ENCODE measurements around the gene PSMA6.
A peak's percentile ranks its signal among the peaks of the same experiment; 100 is the strongest.

The PSMA6 gene

GRCh38 chr14:35268946-35269345 lies 23.2 kb upstream of the PSMA6 start:
- Histone ChIP-seq H3K79me2 (ENCODE audit: control insufficient read depth, insufficient read depth, low read length) (no peaks in the 10 kb centered on the region), H3K4ac (ENCODE audit: low read depth, low read length) (no peak overlapping the region), H3K18ac (ENCODE audit: low read length) (no peak overlapping the region), H3K4me3 (ENCODE audit: low read length) (no peak overlapping the region), H2BK120ac (ENCODE audit: low read depth, low read length) (no peak overlapping the region), H3K56ac (ENCODE audit: low read length) (no peak overlapping the region), H2BK5ac (ENCODE audit: low read length) (no peak overlapping the region), H3K23ac (ENCODE audit: low read length) (no peak overlapping the region), H3K4me1 (ENCODE audit: control insufficient read depth, low read depth, low read length) (no peaks in the 10 kb centered on the region), H2BK15ac (replicated peaks; ENCODE audit: low read depth) (no peak overlapping the region), H3K9ac (ENCODE audit: low read length) (no peak overlapping the region), H3K4me2 (ENCODE audit: low read length) (no peak overlapping the region), H4K5ac (ENCODE audit: low read length) (no peak overlapping the region), H3K27ac (ENCODE audit: low read depth, low read length) (no peak overlapping the region), H2AK5ac (ENCODE audit: low read length) (no peak overlapping the region), H4K8ac (ENCODE audit: low read depth, low read length) (no peak overlapping the region), H3K79me1 (ENCODE audit: low read length) (no peaks in the 10 kb centered on the region), H3K27me3 (ENCODE audit: insufficient read depth, low read length, poor library complexity) (no peaks in the 10 kb centered on the region), H3K36me3 (ENCODE audit: control insufficient read depth, insufficient read depth, low read length) (no peaks in the 10 kb centered on the region)
- no peak for DNase-seq

- no CpG with 5 or more reads among the region's 2 CpGs for whole genome bisulfite sequencing (ENCODE audit: extremely low coverage, insufficient coverage, low lambda C conversion rate)
- no peaks in the 10 kb centered on the region for H3K36me3 ChIP-seq (ENCODE audit: control insufficient read depth, insufficient read depth, low read length)
- H3K79me1 ChIP-seq (ENCODE audit: low read length), result no peaks in the 10 kb centered on the region
- H3K27me3 ChIP-seq (ENCODE audit: insufficient read depth, low read length, poor library complexity), result no peaks in the 10 kb centered on the region
- no peak overlapping the region for H3K27ac ChIP-seq (ENCODE audit: low read depth, low read length)
- H2BK15ac ChIP-seq (replicated peaks; ENCODE audit: low read depth), result no peak overlapping the region
- no peaks in the 10 kb centered on the region for H3K4me1 ChIP-seq (ENCODE audit: control insufficient read depth, low read depth, low read length)
- DNase-seq, result no peak
- no peak overlapping the region for H3K4me3 ChIP-seq (ENCODE audit: low read length)
- H3K18ac ChIP-seq (ENCODE audit: low read length), result no peak overlapping the region
- no peak overlapping the region for H4K8ac ChIP-seq (ENCODE audit: low read depth, low read length)
- no peak overlapping the region for H2BK5ac ChIP-seq (ENCODE audit: low read length)
- H2BK120ac ChIP-seq (ENCODE audit: low read depth, low read length), result no peak overlapping the region
- H3K79me2 ChIP-seq (ENCODE audit: control insufficient read depth, insufficient read depth, low read length), result no peaks in the 10 kb centered on the region
- H3K4ac ChIP-seq (ENCODE audit: low read depth, low read length), result no peak overlapping the region
- no peak overlapping the region for H3K56ac ChIP-seq (ENCODE audit: low read length)
- H2AK5ac ChIP-seq (ENCODE audit: low read length), result no peak overlapping the region
- no peak overlapping the region for H4K5ac ChIP-seq (ENCODE audit: low read length)
- no peak overlapping the region for H3K9ac ChIP-seq (ENCODE audit: low read length)
- no peak overlapping the region for H3K4me2 ChIP-seq (ENCODE audit: low read length)
- no peak overlapping the region for H3K23ac ChIP-seq (ENCODE audit: low read length)
Measured at GRCh38 chr14:35274805-35275204, 17.4 kb upstream of the PSMA6 start.

- no peak overlapping the region for H4K8ac ChIP-seq (ENCODE audit: low read depth, low read length)
- H3K9ac ChIP-seq (ENCODE audit: low read length), result no peak overlapping the region
- no peaks in the 10 kb centered on the region for H3K79me1 ChIP-seq (ENCODE audit: low read length)
- H3K56ac ChIP-seq (ENCODE audit: low read length), result no peak overlapping the region
- WGBS (ENCODE audit: extremely low coverage, insufficient coverage, low lambda C conversion rate), result no CpG with 5 or more reads among the region's 4 CpGs
- H3K36me3 ChIP-seq (ENCODE audit: control insufficient read depth, insufficient read depth, low read length), result no peaks in the 10 kb centered on the region
- H2BK120ac ChIP-seq (ENCODE audit: low read depth, low read length), result no peak overlapping the region
- no peak overlapping the region for H2AK5ac ChIP-seq (ENCODE audit: low read length)
- H3K79me2 ChIP-seq (ENCODE audit: control insufficient read depth, insufficient read depth, low read length), result no peaks in the 10 kb centered on the region
- no peaks in the 10 kb centered on the region for H3K27me3 ChIP-seq (ENCODE audit: insufficient read depth, low read length, poor library complexity)
- no peak overlapping the region for H2BK5ac ChIP-seq (ENCODE audit: low read length)
- no peak overlapping the region for H3K23ac ChIP-seq (ENCODE audit: low read length)
- no peak overlapping the region for H3K27ac ChIP-seq (ENCODE audit: low read depth, low read length)
- no peak overlapping the region for H2BK15ac ChIP-seq (replicated peaks; ENCODE audit: low read depth)
- peak; percentile 35 for DNase-seq
- no peaks in the 10 kb centered on the region for H3K4me1 ChIP-seq (ENCODE audit: control insufficient read depth, low read depth, low read length)
- H4K5ac ChIP-seq (ENCODE audit: low read length), result no peak overlapping the region
- H3K4ac ChIP-seq (ENCODE audit: low read depth, low read length), result no peak overlapping the region
- H3K4me2 ChIP-seq (ENCODE audit: low read length), result no peak overlapping the region
- no peak overlapping the region for H3K18ac ChIP-seq (ENCODE audit: low read length)
- no peak overlapping the region for H3K4me3 ChIP-seq (ENCODE audit: low read length)
Measured at GRCh38 chr14:35277179-35277578, 15.0 kb upstream of the PSMA6 start.

- no CpG with 5 or more reads among the region's 3 CpGs for WGBS (ENCODE audit: extremely low coverage, insufficient coverage, low lambda C conversion rate)
- no peak overlapping the region for H3K23ac ChIP-seq (ENCODE audit: low read length)
- no peak overlapping the region for H3K4me3 ChIP-seq (ENCODE audit: low read length)
- no peak overlapping the region for H3K4ac ChIP-seq (ENCODE audit: low read depth, low read length)
- no peak overlapping the region for H2BK5ac ChIP-seq (ENCODE audit: low read length)
- no peak overlapping the region for H3K56ac ChIP-seq (ENCODE audit: low read length)
- no peak overlapping the region for H3K4me2 ChIP-seq (ENCODE audit: low read length)
- H3K4me1 ChIP-seq (ENCODE audit: control insufficient read depth, low read depth, low read length), result no peaks in the 10 kb centered on the region
- DNase-seq, result no peak
- H3K18ac ChIP-seq (ENCODE audit: low read length), result no peak overlapping the region
- no peak overlapping the region for H2BK15ac ChIP-seq (replicated peaks; ENCODE audit: low read depth)
- H3K27me3 ChIP-seq (ENCODE audit: insufficient read depth, low read length, poor library complexity), result no peaks in the 10 kb centered on the region
- H3K79me2 ChIP-seq (ENCODE audit: control insufficient read depth, insufficient read depth, low read length), result no peaks in the 10 kb centered on the region
- H3K27ac ChIP-seq (ENCODE audit: low read depth, low read length), result no peak overlapping the region
- no peaks in the 10 kb centered on the region for H3K36me3 ChIP-seq (ENCODE audit: control insufficient read depth, insufficient read depth, low read length)
- no peak overlapping the region for H2BK120ac ChIP-seq (ENCODE audit: low read depth, low read length)
- H4K5ac ChIP-seq (ENCODE audit: low read length), result no peak overlapping the region
- H2AK5ac ChIP-seq (ENCODE audit: low read length), result no peak overlapping the region
- H3K9ac ChIP-seq (ENCODE audit: low read length), result no peak overlapping the region
- no peak overlapping the region for H4K8ac ChIP-seq (ENCODE audit: low read depth, low read length)
- H3K79me1 ChIP-seq (ENCODE audit: low read length), result no peaks in the 10 kb centered on the region
Measured at GRCh38 chr14:35279369-35279768, 12.8 kb upstream of the PSMA6 start.

- Histone ChIP-seq H3K79me2 (ENCODE audit: control insufficient read depth, insufficient read depth, low read length) (no peaks in the 10 kb centered on the region), H3K9ac (ENCODE audit: low read length) (no peak overlapping the region), H2AK5ac (ENCODE audit: low read length) (no peak overlapping the region), H4K8ac (ENCODE audit: low read depth, low read length) (no peak overlapping the region), H3K4ac (ENCODE audit: low read depth, low read length) (no peak overlapping the region), H3K36me3 (ENCODE audit: control insufficient read depth, insufficient read depth, low read length) (no peaks in the 10 kb centered on the region), H3K18ac (ENCODE audit: low read length) (no peak overlapping the region), H3K79me1 (ENCODE audit: low read length) (no peaks in the 10 kb centered on the region), H3K23ac (ENCODE audit: low read length) (no peak overlapping the region), H3K56ac (ENCODE audit: low read length) (no peak overlapping the region), H3K4me2 (ENCODE audit: low read length) (no peak overlapping the region), H2BK15ac (replicated peaks; ENCODE audit: low read depth) (no peak overlapping the region), H2BK120ac (ENCODE audit: low read depth, low read length) (no peak overlapping the region), H3K27ac (ENCODE audit: low read depth, low read length) (no peak overlapping the region), H4K5ac (ENCODE audit: low read length) (no peak overlapping the region), H2BK5ac (ENCODE audit: low read length) (no peak overlapping the region), H3K4me1 (ENCODE audit: control insufficient read depth, low read depth, low read length) (no peaks in the 10 kb centered on the region), H3K4me3 (ENCODE audit: low read length) (no peak overlapping the region), H3K27me3 (ENCODE audit: insufficient read depth, low read length, poor library complexity) (no peaks in the 10 kb centered on the region)
- no peak for DNase-seq
- WGBS (ENCODE audit: extremely low coverage, insufficient coverage, low lambda C conversion rate), result no CpG with 5 or more reads among the region's 1 CpG
Measured at GRCh38 chr14:35281341-35281740, 10.8 kb upstream of the PSMA6 start.

- no peaks in the 10 kb centered on the region for H3K79me1 ChIP-seq (ENCODE audit: low read length)
- no peak overlapping the region for H3K4me3 ChIP-seq (ENCODE audit: low read length)
- no peak for DNase-seq
- H2BK120ac ChIP-seq (ENCODE audit: low read depth, low read length), result no peak overlapping the region
- WGBS (ENCODE audit: extremely low coverage, insufficient coverage, low lambda C conversion rate), result no CpG with 5 or more reads among the region's 2 CpGs
- no peak overlapping the region for H2BK5ac ChIP-seq (ENCODE audit: low read length)
- no peak overlapping the region for H3K4me2 ChIP-seq (ENCODE audit: low read length)
- H3K4me1 ChIP-seq (ENCODE audit: control insufficient read depth, low read depth, low read length), result no peaks in the 10 kb centered on the region
- H4K5ac ChIP-seq (ENCODE audit: low read length), result no peak overlapping the region
- no peak overlapping the region for H3K9ac ChIP-seq (ENCODE audit: low read length)
- H2AK5ac ChIP-seq (ENCODE audit: low read length), result no peak overlapping the region
- H4K8ac ChIP-seq (ENCODE audit: low read depth, low read length), result no peak overlapping the region
- H3K36me3 ChIP-seq (ENCODE audit: control insufficient read depth, insufficient read depth, low read length), result no peaks in the 10 kb centered on the region
- H3K27ac ChIP-seq (ENCODE audit: low read depth, low read length), result no peak overlapping the region
- no peak overlapping the region for H3K23ac ChIP-seq (ENCODE audit: low read length)
- no peak overlapping the region for H2BK15ac ChIP-seq (replicated peaks; ENCODE audit: low read depth)
- H3K56ac ChIP-seq (ENCODE audit: low read length), result no peak overlapping the region
- H3K27me3 ChIP-seq (ENCODE audit: insufficient read depth, low read length, poor library complexity), result no peaks in the 10 kb centered on the region
- H3K18ac ChIP-seq (ENCODE audit: low read length), result no peak overlapping the region
- no peaks in the 10 kb centered on the region for H3K79me2 ChIP-seq (ENCODE audit: control insufficient read depth, insufficient read depth, low read length)
- H3K4ac ChIP-seq (ENCODE audit: low read depth, low read length), result no peak overlapping the region
Measured at GRCh38 chr14:35284506-35284905, 7.7 kb upstream of the PSMA6 start.
